HEK293 (cell line): Measurements from ENCODE around the gene GPX1.

Source experiments
- CTCF ChIA-PET: fragments of 350-600 bp; formaldehyde crosslinking; extraction: SDS; loops from one replicate; lab custom pipeline; 2021; ENCODE audit warnings: antibody characterized with exemption; lab: Yijun Ruan, JAX
- POLR2A ChIA-PET: fragments of 300-600 bp; formaldehyde crosslinking; extraction: SDS; loops from one replicate; lab custom pipeline; 2020; ENCODE audit warnings: antibody characterized with exemption, inconsistent platforms; lab: Yijun Ruan, JAX
- H3K27ac ChIP-seq: fragments of 200-500 bp; sonication (Bioruptor generic); 2 replicates; pipeline ENCODE4 v1.5.1; 2014; ENCODE audit warnings: low read depth, low read length, control low read depth, inconsistent platforms; ENCODE audit errors: extremely low read depth
- H3K36me3 ChIP-seq, 2 experiments: fragments of 200-500 bp in 1 of 2; sonication (Bioruptor generic) in 1 of 2; 1 replicate in 1 of 2; 2 replicates in 1 of 2; pipeline ENCODE4 v1.5.1; 2014 to 2017; ENCODE audit warnings: inconsistent platforms in 2 of 2, low read length in 2 of 2; ENCODE audit not compliant: control insufficient read depth in 2 of 2, insufficient read depth in 1 of 2
- H3K4me1 ChIP-seq: fragments of 200-500 bp; sonication (Bioruptor generic); 2 replicates; pipeline ENCODE4 v1.5.1; 2014; ENCODE audit warnings: mild to moderate bottlenecking, low read length, inconsistent platforms; ENCODE audit not compliant: control insufficient read depth, insufficient read depth
- H3K4me3 ChIP-seq: 2 replicates; pipeline ENCODE4 v1.5.1; 2011; ENCODE audit warnings: low read depth, mild to moderate bottlenecking, control low read depth, low read length, moderate library complexity
- H3K9me3 ChIP-seq: fragments of 200-500 bp; sonication (Bioruptor generic); 2 replicates; pipeline ENCODE4 v1.5.1; 2014; ENCODE audit warnings: low read depth, low read length, inconsistent platforms; ENCODE audit not compliant: control insufficient read depth, insufficient read depth
- GLIS2 ChIP-seq: fragments of 450-650 bp; formaldehyde crosslinking; IDR thresholded peaks from 2 replicates; pipeline ENCODE4 v1.5.1; 2016; ENCODE audit warnings: missing biosample characterization, missing genetic modification characterization
- KLF1 ChIP-seq: fragments of 450-650 bp; formaldehyde crosslinking; IDR thresholded peaks from 2 replicates; pipeline ENCODE4 v1.5.1; 2016; ENCODE audit warnings: missing biosample characterization, missing genetic modification characterization
- MEIS1 ChIP-seq: sonication (generic); formaldehyde crosslinking; IDR thresholded peaks from 2 replicates; pipeline ENCODE4 v1.8.1; 2022; ENCODE audit warnings: missing genetic modification reagents, mild to moderate bottlenecking, borderline replicate concordance
- SCRT2 ChIP-seq: fragments of 450-650 bp; formaldehyde crosslinking; IDR thresholded peaks from 2 replicates; pipeline ENCODE4 v1.5.1; 2016; ENCODE audit warnings: missing biosample characterization, missing genetic modification characterization
- SP3 ChIP-seq: fragments of 450-650 bp; formaldehyde crosslinking; IDR thresholded peaks from 2 replicates; pipeline ENCODE4 v1.5.1; 2016; ENCODE audit warnings: missing biosample characterization, missing genetic modification characterization
- TCF7L2 ChIP-seq: IDR thresholded peaks from 2 replicates; pipeline ENCODE4 v1.6.1; 2011; ENCODE audit warnings: low read depth, mild to moderate bottlenecking, inconsistent platforms, low read length, moderate library complexity, borderline replicate concordance
- ZBTB17 ChIP-seq: fragments of 450-650 bp; formaldehyde crosslinking; IDR thresholded peaks from 2 replicates; pipeline ENCODE4 v1.5.1; 2016; ENCODE audit warnings: missing biosample characterization, missing genetic modification characterization
- ZBTB7A ChIP-seq: fragments of 450-650 bp; formaldehyde crosslinking; IDR thresholded peaks from 2 replicates; pipeline ENCODE4 v1.5.1; 2016; ENCODE audit warnings: low read depth, missing biosample characterization, missing genetic modification characterization
- ZNF138 ChIP-seq: fragments of 450-650 bp; formaldehyde crosslinking; IDR thresholded peaks from 2 replicates; pipeline ENCODE4 v1.5.1; 2016; ENCODE audit warnings: missing biosample characterization, missing genetic modification characterization, borderline replicate concordance
- ZNF146 ChIP-seq: fragments of 450-650 bp; formaldehyde crosslinking; IDR thresholded peaks from 2 replicates; pipeline ENCODE4 v1.5.1; 2016; ENCODE audit warnings: missing biosample characterization, missing genetic modification characterization
- ZNF423 ChIP-seq: fragments of 450-650 bp; formaldehyde crosslinking; IDR thresholded peaks from 2 replicates; pipeline ENCODE4 v1.5.1; 2016; ENCODE audit warnings: missing biosample characterization, missing genetic modification characterization
- ZNF473 ChIP-seq: fragments of 450-650 bp; formaldehyde crosslinking; IDR thresholded peaks from 2 replicates; pipeline ENCODE4 v1.5.1; 2017; ENCODE audit warnings: missing biosample characterization, missing genetic modification characterization
- ZNF521 ChIP-seq: fragments of 450-650 bp; formaldehyde crosslinking; IDR thresholded peaks from 2 replicates; pipeline ENCODE4 v1.5.1; 2017; ENCODE audit warnings: missing biosample characterization, mild to moderate bottlenecking, missing genetic modification characterization
- ZNF549 ChIP-seq: fragments of 450-650 bp; IDR thresholded peaks from 2 replicates; pipeline ENCODE4 v1.5.1; 2018; ENCODE audit warnings: missing biosample characterization, missing genetic modification characterization, mild to moderate bottlenecking, inconsistent platforms, moderate library complexity
- ZNF785 ChIP-seq: fragments of 450-650 bp; formaldehyde crosslinking; IDR thresholded peaks from 2 replicates; pipeline ENCODE4 v1.5.1; 2016; ENCODE audit warnings: missing biosample characterization, missing genetic modification characterization
- ZNF792 ChIP-seq: fragments of 450-650 bp; formaldehyde crosslinking; IDR thresholded peaks from 2 replicates; pipeline ENCODE4 v1.5.1; 2016; ENCODE audit warnings: missing biosample characterization, missing genetic modification characterization
- TF ChIP-seq, protein P1 (sequence below): fragments of 450-650 bp; formaldehyde crosslinking; IDR thresholded peaks from 2 replicates; pipeline ENCODE4 v1.5.1; 2016; ENCODE audit warnings: missing biosample characterization, missing genetic modification characterization
- TF ChIP-seq, protein P2 (sequence below): fragments of 450-650 bp; formaldehyde crosslinking; IDR thresholded peaks from 2 replicates; pipeline ENCODE4 v1.5.1; 2017; ENCODE audit warnings: missing biosample characterization, mild to moderate bottlenecking, missing genetic modification characterization, moderate library complexity
- TF ChIP-seq, protein P3 (sequence below): fragments of 450-650 bp; formaldehyde crosslinking; IDR thresholded peaks from 2 replicates; pipeline ENCODE4 v1.5.1; 2017; ENCODE audit warnings: missing biosample characterization, missing genetic modification characterization
- TF ChIP-seq, protein P4 (sequence below): fragments of 450-650 bp; formaldehyde crosslinking; IDR thresholded peaks from 2 replicates; pipeline ENCODE4 v1.5.1; 2017; ENCODE audit warnings: missing biosample characterization, missing genetic modification characterization
- TF ChIP-seq, protein P5 (sequence below): fragments of 450-650 bp; formaldehyde crosslinking; IDR thresholded peaks from 2 replicates; pipeline ENCODE4 v1.5.1; 2016; ENCODE audit warnings: missing biosample characterization, missing genetic modification characterization, low read depth
- TF ChIP-seq, protein P6 (sequence below): fragments of 450-650 bp; formaldehyde crosslinking; IDR thresholded peaks from 2 replicates; pipeline ENCODE4 v1.5.1; 2016; ENCODE audit warnings: missing biosample characterization, missing genetic modification characterization

GPX1 gene

DNA sequence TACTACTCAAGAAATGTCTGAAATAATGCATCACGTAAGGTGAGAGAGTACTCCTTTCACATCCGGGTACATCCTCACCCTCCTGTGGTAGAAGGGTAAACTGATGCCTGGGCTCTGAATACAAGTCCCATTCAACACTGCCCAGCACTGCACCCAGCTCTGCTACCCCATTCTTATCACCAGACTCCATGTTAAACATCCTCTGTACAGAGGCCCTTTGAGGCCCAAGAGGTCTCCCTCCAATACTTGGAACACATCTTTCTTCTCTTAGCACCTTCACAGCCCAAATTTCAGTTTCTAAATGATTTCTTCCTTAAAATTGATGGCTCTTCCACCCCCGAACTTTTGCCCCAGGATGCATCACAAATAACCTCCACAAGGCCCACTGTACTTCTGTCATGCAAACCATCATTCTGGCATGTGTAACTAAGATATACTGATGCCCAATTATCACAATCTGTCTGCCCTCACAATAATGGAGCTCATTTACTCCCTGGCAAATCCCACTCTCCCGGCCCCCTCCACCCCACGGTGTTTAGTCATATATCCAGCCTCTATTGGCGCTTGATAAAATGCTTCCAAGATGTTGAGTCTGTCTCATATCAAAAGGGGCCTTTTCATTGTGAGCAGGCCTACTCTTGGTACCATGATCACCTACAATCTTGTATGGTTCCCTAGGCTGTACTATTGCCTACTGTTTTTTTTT is 12.6 kb upstream of the GPX1 start (continued):
- TF ChIP-seq, protein P1, sequence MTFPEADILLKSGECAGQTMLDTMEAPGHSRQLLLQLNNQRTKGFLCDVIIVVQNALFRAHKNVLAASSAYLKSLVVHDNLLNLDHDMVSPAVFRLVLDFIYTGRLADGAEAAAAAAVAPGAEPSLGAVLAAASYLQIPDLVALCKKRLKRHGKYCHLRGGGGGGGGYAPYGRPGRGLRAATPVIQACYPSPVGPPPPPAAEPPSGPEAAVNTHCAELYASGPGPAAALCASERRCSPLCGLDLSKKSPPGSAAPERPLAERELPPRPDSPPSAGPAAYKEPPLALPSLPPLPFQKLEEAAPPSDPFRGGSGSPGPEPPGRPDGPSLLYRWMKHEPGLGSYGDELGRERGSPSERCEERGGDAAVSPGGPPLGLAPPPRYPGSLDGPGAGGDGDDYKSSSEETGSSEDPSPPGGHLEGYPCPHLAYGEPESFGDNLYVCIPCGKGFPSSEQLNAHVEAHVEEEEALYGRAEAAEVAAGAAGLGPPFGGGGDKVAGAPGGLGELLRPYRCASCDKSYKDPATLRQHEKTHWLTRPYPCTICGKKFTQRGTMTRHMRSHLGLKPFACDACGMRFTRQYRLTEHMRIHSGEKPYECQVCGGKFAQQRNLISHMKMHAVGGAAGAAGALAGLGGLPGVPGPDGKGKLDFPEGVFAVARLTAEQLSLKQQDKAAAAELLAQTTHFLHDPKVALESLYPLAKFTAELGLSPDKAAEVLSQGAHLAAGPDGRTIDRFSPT (tag by site-specific recombination): no peak
- TF ChIP-seq GLIS2: no peak
- TF ChIP-seq, protein P2, sequence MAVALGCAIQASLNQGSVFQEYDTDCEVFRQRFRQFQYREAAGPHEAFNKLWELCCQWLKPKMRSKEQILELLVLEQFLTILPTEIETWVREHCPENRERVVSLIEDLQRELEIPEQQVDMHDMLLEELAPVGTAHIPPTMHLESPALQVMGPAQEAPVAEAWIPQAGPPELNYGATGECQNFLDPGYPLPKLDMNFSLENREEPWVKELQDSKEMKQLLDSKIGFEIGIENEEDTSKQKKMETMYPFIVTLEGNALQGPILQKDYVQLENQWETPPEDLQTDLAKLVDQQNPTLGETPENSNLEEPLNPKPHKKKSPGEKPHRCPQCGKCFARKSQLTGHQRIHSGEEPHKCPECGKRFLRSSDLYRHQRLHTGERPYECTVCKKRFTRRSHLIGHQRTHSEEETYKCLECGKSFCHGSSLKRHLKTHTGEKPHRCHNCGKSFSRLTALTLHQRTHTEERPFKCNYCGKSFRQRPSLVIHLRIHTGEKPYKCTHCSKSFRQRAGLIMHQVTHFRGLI (tag by site-specific recombination): no peak
- TF ChIP-seq, protein P3, sequence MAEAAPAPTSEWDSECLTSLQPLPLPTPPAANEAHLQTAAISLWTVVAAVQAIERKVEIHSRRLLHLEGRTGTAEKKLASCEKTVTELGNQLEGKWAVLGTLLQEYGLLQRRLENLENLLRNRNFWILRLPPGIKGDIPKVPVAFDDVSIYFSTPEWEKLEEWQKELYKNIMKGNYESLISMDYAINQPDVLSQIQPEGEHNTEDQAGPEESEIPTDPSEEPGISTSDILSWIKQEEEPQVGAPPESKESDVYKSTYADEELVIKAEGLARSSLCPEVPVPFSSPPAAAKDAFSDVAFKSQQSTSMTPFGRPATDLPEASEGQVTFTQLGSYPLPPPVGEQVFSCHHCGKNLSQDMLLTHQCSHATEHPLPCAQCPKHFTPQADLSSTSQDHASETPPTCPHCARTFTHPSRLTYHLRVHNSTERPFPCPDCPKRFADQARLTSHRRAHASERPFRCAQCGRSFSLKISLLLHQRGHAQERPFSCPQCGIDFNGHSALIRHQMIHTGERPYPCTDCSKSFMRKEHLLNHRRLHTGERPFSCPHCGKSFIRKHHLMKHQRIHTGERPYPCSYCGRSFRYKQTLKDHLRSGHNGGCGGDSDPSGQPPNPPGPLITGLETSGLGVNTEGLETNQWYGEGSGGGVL (tag by site-specific recombination): no peak
- TF ChIP-seq ZNF792 (tag by site-specific recombination): no peak
- TF ChIP-seq KLF1 (tag by site-specific recombination): no peak
- TF ChIP-seq TCF7L2: no peak
- TF ChIP-seq ZNF146: no peak
- TF ChIP-seq MEIS1 (CRISPR knock-in tag): no peak
- TF ChIP-seq, protein P4, sequence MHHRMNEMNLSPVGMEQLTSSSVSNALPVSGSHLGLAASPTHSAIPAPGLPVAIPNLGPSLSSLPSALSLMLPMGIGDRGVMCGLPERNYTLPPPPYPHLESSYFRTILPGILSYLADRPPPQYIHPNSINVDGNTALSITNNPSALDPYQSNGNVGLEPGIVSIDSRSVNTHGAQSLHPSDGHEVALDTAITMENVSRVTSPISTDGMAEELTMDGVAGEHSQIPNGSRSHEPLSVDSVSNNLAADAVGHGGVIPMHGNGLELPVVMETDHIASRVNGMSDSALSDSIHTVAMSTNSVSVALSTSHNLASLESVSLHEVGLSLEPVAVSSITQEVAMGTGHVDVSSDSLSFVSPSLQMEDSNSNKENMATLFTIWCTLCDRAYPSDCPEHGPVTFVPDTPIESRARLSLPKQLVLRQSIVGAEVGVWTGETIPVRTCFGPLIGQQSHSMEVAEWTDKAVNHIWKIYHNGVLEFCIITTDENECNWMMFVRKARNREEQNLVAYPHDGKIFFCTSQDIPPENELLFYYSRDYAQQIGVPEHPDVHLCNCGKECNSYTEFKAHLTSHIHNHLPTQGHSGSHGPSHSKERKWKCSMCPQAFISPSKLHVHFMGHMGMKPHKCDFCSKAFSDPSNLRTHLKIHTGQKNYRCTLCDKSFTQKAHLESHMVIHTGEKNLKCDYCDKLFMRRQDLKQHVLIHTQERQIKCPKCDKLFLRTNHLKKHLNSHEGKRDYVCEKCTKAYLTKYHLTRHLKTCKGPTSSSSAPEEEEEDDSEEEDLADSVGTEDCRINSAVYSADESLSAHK (tag by site-specific recombination): no peak
- no peak for TF ChIP-seq ZNF473 (tag by site-specific recombination)
- TF ChIP-seq, all 188 proteins: peak for 0

DNA sequence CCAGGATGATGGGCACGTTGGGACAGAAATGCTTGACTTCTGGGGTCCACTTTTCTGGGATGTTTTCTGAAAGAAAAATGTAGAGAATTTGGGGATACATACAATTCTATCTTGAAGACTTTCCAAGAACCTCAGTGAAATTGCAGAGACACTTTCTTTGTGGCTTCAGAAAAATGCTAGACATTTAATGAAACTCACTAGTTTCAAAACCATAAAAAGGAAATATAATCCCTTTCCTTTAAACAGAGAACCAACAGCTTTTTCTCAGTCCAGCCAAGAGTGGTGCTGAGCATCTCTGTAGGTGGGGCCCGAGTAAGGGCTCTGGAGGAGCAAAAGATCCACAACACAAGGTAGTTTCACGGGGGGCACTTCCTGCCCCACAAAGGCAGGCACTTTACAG is 4.4 kb upstream of the GPX1 start:
- ChIA-PET CTCF (no interaction called here), POLR2A (no interaction called here)
- Histone ChIP-seq H3K9me3 (no peaks in the 10 kb centered on the region), H3K4me1 (peaks cover 7% of the 10 kb centered on the region), H3K36me3 (peaks cover 6 to 69% of the 10 kb centered on the region in 2 experiments; a peak in 2 of 3 replicates), H3K4me3 (no peak overlapping the region), H3K27ac (no peak overlapping the region)
- TF ChIP-seq, protein P1 (tag by site-specific recombination): no peak
- TF ChIP-seq, protein P5, sequence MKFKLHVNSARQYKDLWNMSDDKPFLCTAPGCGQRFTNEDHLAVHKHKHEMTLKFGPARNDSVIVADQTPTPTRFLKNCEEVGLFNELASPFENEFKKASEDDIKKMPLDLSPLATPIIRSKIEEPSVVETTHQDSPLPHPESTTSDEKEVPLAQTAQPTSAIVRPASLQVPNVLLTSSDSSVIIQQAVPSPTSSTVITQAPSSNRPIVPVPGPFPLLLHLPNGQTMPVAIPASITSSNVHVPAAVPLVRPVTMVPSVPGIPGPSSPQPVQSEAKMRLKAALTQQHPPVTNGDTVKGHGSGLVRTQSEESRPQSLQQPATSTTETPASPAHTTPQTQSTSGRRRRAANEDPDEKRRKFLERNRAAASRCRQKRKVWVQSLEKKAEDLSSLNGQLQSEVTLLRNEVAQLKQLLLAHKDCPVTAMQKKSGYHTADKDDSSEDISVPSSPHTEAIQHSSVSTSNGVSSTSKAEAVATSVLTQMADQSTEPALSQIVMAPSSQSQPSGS (tag by site-specific recombination): no peak
- TF ChIP-seq ZNF138 (tag by site-specific recombination) (no peak), SP3 (tag by site-specific recombination) (no peak), ZBTB17 (tag by site-specific recombination) (no peak), ZBTB7A (tag by site-specific recombination) (no peak), ZNF549 (tag by site-specific recombination) (no peak), ZNF785 (tag by site-specific recombination) (no peak), ZNF423 (tag by site-specific recombination) (no peak), ZNF521 (tag by site-specific recombination) (no peak), SCRT2 (tag by site-specific recombination) (no peak)
- TF ChIP-seq, protein P6, sequence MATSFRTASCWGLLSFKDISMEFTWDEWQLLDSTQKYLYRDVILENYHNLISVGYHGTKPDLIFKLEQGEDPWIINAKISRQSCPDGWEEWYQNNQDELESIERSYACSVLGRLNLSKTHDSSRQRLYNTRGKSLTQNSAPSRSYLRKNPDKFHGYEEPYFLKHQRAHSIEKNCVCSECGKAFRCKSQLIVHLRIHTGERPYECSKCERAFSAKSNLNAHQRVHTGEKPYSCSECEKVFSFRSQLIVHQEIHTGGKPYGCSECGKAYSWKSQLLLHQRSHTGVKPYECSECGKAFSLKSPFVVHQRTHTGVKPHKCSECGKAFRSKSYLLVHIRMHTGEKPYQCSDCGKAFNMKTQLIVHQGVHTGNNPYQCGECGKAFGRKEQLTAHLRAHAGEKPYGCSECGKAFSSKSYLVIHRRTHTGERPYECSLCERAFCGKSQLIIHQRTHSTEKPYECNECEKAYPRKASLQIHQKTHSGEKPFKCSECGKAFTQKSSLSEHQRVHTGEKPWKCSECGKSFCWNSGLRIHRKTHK: no peak
